HEK293 (cell line): Measurements from ENCODE around the gene PAX2.

Experiments
- CTCF ChIA-PET: fragments of 350-600 bp; formaldehyde crosslinking; extraction: SDS; loops from one replicate; lab custom pipeline; 2021; ENCODE audit warnings: antibody characterized with exemption; lab: Yijun Ruan, JAX
- POLR2A ChIA-PET: fragments of 300-600 bp; formaldehyde crosslinking; extraction: SDS; loops from one replicate; lab custom pipeline; 2020; ENCODE audit warnings: antibody characterized with exemption, inconsistent platforms; lab: Yijun Ruan, JAX
- H3K27ac ChIP-seq: fragments of 200-500 bp; sonication (Bioruptor generic); 2 replicates; pipeline ENCODE4 v1.5.1; 2014; ENCODE audit warnings: low read depth, low read length, control low read depth, inconsistent platforms; ENCODE audit errors: extremely low read depth
- H3K36me3 ChIP-seq, 2 experiments: fragments of 200-500 bp in 1 of 2; sonication (Bioruptor generic) in 1 of 2; 1 replicate in 1 of 2; 2 replicates in 1 of 2; pipeline ENCODE4 v1.5.1; 2014 to 2017; ENCODE audit warnings: inconsistent platforms in 2 of 2, low read length in 2 of 2; ENCODE audit not compliant: control insufficient read depth in 2 of 2, insufficient read depth in 1 of 2
- H3K4me1 ChIP-seq: fragments of 200-500 bp; sonication (Bioruptor generic); 2 replicates; pipeline ENCODE4 v1.5.1; 2014; ENCODE audit warnings: mild to moderate bottlenecking, low read length, inconsistent platforms; ENCODE audit not compliant: control insufficient read depth, insufficient read depth
- H3K4me3 ChIP-seq: 2 replicates; pipeline ENCODE4 v1.5.1; 2011; ENCODE audit warnings: low read depth, mild to moderate bottlenecking, control low read depth, low read length, moderate library complexity
- H3K9me3 ChIP-seq: fragments of 200-500 bp; sonication (Bioruptor generic); 2 replicates; pipeline ENCODE4 v1.5.1; 2014; ENCODE audit warnings: low read depth, low read length, inconsistent platforms; ENCODE audit not compliant: control insufficient read depth, insufficient read depth
- KLF1 ChIP-seq: fragments of 450-650 bp; formaldehyde crosslinking; IDR thresholded peaks from 2 replicates; pipeline ENCODE4 v1.5.1; 2016; ENCODE audit warnings: missing biosample characterization, missing genetic modification characterization
- SCRT1 ChIP-seq: fragments of 450-650 bp; formaldehyde crosslinking; IDR thresholded peaks from 2 replicates; pipeline ENCODE4 v1.5.1; 2016; ENCODE audit warnings: missing biosample characterization, missing genetic modification characterization, borderline replicate concordance
- WT1 ChIP-seq: fragments of 450-650 bp; formaldehyde crosslinking; IDR thresholded peaks from 2 replicates; pipeline ENCODE4 v1.5.1; 2016; ENCODE audit warnings: missing biosample characterization, missing genetic modification characterization
- ZNF132 ChIP-seq: fragments of 450-650 bp; formaldehyde crosslinking; IDR thresholded peaks from 2 replicates; pipeline ENCODE4 v1.5.1; 2017; ENCODE audit warnings: missing biosample characterization, missing genetic modification characterization, borderline replicate concordance
- ZNF157 ChIP-seq: fragments of 450-650 bp; formaldehyde crosslinking; IDR thresholded peaks from 2 replicates; pipeline ENCODE4 v1.5.1; 2016; ENCODE audit warnings: missing biosample characterization, missing genetic modification characterization
- ZNF2 ChIP-seq: fragments of 450-650 bp; formaldehyde crosslinking; IDR thresholded peaks from 2 replicates; pipeline ENCODE4 v1.5.1; 2016; ENCODE audit warnings: missing biosample characterization, missing genetic modification characterization
- ZNF211 ChIP-seq: fragments of 450-650 bp; formaldehyde crosslinking; IDR thresholded peaks from 2 replicates; pipeline ENCODE4 v1.5.1; 2016; ENCODE audit warnings: low read depth, missing biosample characterization, missing genetic modification characterization
- ZNF24 ChIP-seq: fragments of 450-650 bp; formaldehyde crosslinking; IDR thresholded peaks from 2 replicates; pipeline ENCODE4 v1.5.1; 2016; ENCODE audit warnings: missing biosample characterization, missing genetic modification characterization
- ZNF341 ChIP-seq: fragments of 450-650 bp; formaldehyde crosslinking; IDR thresholded peaks from 2 replicates; pipeline ENCODE4; 2016; ENCODE audit warnings: low read depth, missing biosample characterization, missing genetic modification characterization
- ZNF558 ChIP-seq: fragments of 450-650 bp; formaldehyde crosslinking; IDR thresholded peaks from 2 replicates; pipeline ENCODE4 v1.5.1; 2016; ENCODE audit warnings: missing biosample characterization, missing genetic modification characterization
- ZNF560 ChIP-seq: fragments of 450-650 bp; formaldehyde crosslinking; IDR thresholded peaks from 2 replicates; pipeline ENCODE4 v1.5.1; 2017; ENCODE audit warnings: missing biosample characterization, missing genetic modification characterization, borderline replicate concordance
- ZNF624 ChIP-seq: fragments of 450-650 bp; formaldehyde crosslinking; IDR thresholded peaks from 2 replicates; pipeline ENCODE4 v1.5.1; 2017; ENCODE audit warnings: missing biosample characterization, missing genetic modification characterization
- ZNF654 ChIP-seq: fragments of 450-650 bp; formaldehyde crosslinking; IDR thresholded peaks from 2 replicates; pipeline ENCODE4 v1.5.1; 2016; ENCODE audit warnings: low read depth, missing biosample characterization, missing genetic modification characterization
- ZNF777 ChIP-seq: fragments of 450-650 bp; formaldehyde crosslinking; IDR thresholded peaks from 2 replicates; pipeline ENCODE4 v1.5.1; 2017; ENCODE audit warnings: missing biosample characterization, missing genetic modification characterization, borderline replicate concordance
- TF ChIP-seq, protein P1 (sequence below): fragments of 450-650 bp; formaldehyde crosslinking; IDR thresholded peaks from 2 replicates; pipeline ENCODE4 v1.5.1; 2016; ENCODE audit warnings: missing biosample characterization, missing genetic modification characterization, borderline replicate concordance
- TF ChIP-seq, protein P2 (sequence below): fragments of 450-650 bp; formaldehyde crosslinking; IDR thresholded peaks from 2 replicates; pipeline ENCODE4 v1.5.1; 2016; ENCODE audit warnings: missing biosample characterization, missing genetic modification characterization, low read depth
- TF ChIP-seq, protein P3 (sequence below): fragments of 450-650 bp; formaldehyde crosslinking; IDR thresholded peaks from 2 replicates; pipeline ENCODE4 v1.5.1; 2016; ENCODE audit warnings: missing biosample characterization, missing genetic modification characterization
- TF ChIP-seq, protein P4 (sequence below): fragments of 450-650 bp; formaldehyde crosslinking; IDR thresholded peaks from 2 replicates; pipeline ENCODE4 v1.5.0; 2017; ENCODE audit warnings: missing biosample characterization, missing genetic modification characterization, borderline replicate concordance
- TF ChIP-seq, protein P5 (sequence below): fragments of 450-650 bp; formaldehyde crosslinking; IDR thresholded peaks from 2 replicates; pipeline ENCODE4 v1.5.1; 2016; ENCODE audit warnings: missing biosample characterization, missing genetic modification characterization

PAX2 gene

DNA sequence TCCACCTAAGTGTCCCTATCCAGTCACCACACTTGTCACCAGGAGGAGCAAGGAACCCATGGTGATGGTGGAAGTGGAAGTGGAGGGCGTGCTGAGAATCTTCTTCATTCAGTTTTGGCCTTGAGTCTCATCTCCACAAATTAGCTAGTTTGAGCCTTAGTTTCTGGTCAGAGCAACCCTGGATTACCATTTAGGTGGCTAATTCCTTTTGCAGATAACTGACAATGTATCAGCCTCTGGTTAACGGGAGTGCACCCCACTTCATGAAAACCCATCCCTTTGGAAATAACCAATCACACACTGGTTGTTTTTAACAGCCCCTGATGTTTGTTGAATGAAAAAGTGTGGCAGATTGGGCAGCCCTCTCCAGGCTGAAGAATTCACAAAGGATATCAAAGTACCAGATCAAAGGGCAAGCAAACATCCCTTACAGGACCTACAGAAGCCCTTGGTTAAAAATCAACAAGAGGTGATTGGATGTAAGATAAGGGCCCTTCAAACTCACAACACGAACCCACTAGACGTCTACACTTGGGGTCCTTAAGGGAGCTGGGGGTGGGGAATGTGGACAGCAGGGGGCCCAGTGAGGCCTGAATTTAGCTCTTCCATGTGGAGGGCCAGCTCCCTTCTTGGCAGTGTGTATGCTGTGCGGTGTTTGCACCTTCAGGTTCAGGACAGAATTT, 130.2 kb downstream of the PAX2 start (continued):
- TF ChIP-seq, protein P1, sequence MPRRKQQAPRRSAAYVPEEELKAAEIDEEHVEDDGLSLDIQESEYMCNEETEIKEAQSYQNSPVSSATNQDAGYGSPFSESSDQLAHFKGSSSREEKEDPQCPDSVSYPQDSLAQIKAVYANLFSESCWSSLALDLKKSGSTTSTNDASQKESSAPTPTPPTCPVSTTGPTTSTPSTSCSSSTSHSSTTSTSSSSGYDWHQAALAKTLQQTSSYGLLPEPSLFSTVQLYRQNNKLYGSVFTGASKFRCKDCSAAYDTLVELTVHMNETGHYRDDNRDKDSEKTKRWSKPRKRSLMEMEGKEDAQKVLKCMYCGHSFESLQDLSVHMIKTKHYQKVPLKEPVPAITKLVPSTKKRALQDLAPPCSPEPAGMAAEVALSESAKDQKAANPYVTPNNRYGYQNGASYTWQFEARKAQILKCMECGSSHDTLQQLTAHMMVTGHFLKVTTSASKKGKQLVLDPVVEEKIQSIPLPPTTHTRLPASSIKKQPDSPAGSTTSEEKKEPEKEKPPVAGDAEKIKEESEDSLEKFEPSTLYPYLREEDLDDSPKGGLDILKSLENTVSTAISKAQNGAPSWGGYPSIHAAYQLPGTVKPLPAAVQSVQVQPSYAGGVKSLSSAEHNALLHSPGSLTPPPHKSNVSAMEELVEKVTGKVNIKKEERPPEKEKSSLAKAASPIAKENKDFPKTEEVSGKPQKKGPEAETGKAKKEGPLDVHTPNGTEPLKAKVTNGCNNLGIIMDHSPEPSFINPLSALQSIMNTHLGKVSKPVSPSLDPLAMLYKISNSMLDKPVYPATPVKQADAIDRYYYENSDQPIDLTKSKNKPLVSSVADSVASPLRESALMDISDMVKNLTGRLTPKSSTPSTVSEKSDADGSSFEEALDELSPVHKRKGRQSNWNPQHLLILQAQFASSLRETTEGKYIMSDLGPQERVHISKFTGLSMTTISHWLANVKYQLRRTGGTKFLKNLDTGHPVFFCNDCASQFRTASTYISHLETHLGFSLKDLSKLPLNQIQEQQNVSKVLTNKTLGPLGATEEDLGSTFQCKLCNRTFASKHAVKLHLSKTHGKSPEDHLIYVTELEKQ (tag by site-specific recombination), result no peak
- TF ChIP-seq ZNF157 (tag by site-specific recombination), result no peak
- TF ChIP-seq ZNF24 (tag by site-specific recombination), result no peak
- TF ChIP-seq, protein P2, sequence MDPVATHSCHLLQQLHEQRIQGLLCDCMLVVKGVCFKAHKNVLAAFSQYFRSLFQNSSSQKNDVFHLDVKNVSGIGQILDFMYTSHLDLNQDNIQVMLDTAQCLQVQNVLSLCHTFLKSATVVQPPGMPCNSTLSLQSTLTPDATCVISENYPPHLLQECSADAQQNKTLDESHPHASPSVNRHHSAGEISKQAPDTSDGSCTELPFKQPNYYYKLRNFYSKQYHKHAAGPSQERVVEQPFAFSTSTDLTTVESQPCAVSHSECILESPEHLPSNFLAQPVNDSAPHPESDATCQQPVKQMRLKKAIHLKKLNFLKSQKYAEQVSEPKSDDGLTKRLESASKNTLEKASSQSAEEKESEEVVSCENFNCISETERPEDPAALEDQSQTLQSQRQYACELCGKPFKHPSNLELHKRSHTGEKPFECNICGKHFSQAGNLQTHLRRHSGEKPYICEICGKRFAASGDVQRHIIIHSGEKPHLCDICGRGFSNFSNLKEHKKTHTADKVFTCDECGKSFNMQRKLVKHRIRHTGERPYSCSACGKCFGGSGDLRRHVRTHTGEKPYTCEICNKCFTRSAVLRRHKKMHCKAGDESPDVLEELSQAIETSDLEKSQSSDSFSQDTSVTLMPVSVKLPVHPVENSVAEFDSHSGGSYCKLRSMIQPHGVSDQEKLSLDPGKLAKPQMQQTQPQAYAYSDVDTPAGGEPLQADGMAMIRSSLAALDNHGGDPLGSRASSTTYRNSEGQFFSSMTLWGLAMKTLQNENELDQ (tag by site-specific recombination), result no peak
- TF ChIP-seq, protein P3, sequence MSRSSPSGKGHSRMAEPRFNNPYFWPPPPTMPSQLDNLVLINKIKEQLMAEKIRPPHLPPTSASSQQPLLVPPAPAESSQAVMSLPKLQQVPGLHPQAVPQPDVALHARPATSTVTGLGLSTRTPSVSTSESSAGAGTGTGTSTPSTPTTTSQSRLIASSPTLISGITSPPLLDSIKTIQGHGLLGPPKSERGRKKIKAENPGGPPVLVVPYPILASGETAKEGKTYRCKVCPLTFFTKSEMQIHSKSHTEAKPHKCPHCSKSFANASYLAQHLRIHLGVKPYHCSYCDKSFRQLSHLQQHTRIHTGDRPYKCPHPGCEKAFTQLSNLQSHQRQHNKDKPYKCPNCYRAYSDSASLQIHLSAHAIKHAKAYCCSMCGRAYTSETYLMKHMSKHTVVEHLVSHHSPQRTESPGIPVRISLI, result no peak
- no peak for TF ChIP-seq ZNF560 (tag by site-specific recombination)
- peak; percentile 33; the same call in 1 of the 2 replicates for TF ChIP-seq ZNF341 (tag by site-specific recombination)
- no peak for TF ChIP-seq SCRT1 (tag by site-specific recombination)
- no peak for TF ChIP-seq ZNF2 (tag by site-specific recombination)
- TF ChIP-seq ZNF777, result no peak

DNA sequence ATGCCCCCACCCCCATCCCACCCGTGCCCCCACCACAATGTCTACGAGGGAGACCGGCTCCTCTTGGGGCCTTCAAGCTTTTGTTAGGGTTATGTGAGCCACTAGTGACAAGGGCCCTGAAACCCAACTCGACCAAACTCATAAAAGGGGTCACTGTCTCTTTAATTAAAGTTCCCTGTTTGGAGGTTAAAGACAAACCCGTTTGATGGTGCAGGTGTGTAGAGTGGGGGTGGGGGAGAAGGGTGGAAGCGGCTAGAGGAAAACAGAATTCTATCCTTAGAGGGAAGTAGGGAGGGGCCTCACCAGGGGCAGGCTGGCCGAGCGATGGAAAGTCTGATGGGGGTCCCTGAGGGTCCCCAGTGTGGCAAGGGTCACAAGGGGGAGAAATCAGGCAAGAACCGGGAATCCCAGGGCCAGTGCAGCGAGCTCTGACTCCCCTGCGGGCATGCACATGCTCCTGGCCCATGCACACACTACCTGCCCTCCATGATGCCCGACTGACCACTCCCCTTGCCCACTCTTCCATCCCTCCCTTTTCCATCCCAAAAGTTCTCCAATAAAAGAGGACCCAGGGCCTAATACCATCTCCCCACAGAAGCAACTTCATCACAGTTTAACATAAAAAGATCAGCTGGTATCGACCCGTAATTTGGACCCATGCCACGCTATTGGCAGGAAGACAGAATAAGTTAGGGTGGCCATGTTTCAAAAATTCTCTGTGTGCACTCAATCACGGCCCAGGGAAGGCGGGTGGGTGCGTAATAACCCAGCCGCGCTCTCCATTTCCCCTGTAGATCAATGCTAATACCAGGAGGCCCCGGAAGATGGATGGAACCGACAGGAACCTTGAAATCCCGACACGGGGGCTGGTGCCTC, 131.4 kb downstream of the PAX2 start:
- ChIA-PET CTCF (interaction anchor here (0.5 to 9.9 kb wide), 6 partner anchors 12 to 355 kb away, joined by 3 to 197 read pairs (median 4); partner anchors contain the start of gene PAX2), POLR2A (interaction anchor here (1.0 kb wide), 1 partner anchor 19 kb away, joined by 3 read pairs; no protein-coding TSS in a partner anchor)
- Histone ChIP-seq H3K4me3 (no peak overlapping the region), H3K36me3 (no peaks in the 10 kb centered on the region), H3K4me1 (no peaks in the 10 kb centered on the region), H3K27ac (no peak overlapping the region), H3K9me3 (no peaks in the 10 kb centered on the region)
- TF ChIP-seq ZNF654 (tag by site-specific recombination) (no peak), KLF1 (tag by site-specific recombination) (no peak), ZNF624 (tag by site-specific recombination) (no peak), WT1 (tag by site-specific recombination) (no peak), ZNF211 (no peak), ZNF132 (tag by site-specific recombination) (no peak), ZNF558 (no peak)
- TF ChIP-seq, protein P4, sequence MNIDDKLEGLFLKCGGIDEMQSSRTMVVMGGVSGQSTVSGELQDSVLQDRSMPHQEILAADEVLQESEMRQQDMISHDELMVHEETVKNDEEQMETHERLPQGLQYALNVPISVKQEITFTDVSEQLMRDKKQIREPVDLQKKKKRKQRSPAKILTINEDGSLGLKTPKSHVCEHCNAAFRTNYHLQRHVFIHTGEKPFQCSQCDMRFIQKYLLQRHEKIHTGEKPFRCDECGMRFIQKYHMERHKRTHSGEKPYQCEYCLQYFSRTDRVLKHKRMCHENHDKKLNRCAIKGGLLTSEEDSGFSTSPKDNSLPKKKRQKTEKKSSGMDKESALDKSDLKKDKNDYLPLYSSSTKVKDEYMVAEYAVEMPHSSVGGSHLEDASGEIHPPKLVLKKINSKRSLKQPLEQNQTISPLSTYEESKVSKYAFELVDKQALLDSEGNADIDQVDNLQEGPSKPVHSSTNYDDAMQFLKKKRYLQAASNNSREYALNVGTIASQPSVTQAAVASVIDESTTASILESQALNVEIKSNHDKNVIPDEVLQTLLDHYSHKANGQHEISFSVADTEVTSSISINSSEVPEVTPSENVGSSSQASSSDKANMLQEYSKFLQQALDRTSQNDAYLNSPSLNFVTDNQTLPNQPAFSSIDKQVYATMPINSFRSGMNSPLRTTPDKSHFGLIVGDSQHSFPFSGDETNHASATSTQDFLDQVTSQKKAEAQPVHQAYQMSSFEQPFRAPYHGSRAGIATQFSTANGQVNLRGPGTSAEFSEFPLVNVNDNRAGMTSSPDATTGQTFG (tag by site-specific recombination), result no peak
- TF ChIP-seq, protein P5, sequence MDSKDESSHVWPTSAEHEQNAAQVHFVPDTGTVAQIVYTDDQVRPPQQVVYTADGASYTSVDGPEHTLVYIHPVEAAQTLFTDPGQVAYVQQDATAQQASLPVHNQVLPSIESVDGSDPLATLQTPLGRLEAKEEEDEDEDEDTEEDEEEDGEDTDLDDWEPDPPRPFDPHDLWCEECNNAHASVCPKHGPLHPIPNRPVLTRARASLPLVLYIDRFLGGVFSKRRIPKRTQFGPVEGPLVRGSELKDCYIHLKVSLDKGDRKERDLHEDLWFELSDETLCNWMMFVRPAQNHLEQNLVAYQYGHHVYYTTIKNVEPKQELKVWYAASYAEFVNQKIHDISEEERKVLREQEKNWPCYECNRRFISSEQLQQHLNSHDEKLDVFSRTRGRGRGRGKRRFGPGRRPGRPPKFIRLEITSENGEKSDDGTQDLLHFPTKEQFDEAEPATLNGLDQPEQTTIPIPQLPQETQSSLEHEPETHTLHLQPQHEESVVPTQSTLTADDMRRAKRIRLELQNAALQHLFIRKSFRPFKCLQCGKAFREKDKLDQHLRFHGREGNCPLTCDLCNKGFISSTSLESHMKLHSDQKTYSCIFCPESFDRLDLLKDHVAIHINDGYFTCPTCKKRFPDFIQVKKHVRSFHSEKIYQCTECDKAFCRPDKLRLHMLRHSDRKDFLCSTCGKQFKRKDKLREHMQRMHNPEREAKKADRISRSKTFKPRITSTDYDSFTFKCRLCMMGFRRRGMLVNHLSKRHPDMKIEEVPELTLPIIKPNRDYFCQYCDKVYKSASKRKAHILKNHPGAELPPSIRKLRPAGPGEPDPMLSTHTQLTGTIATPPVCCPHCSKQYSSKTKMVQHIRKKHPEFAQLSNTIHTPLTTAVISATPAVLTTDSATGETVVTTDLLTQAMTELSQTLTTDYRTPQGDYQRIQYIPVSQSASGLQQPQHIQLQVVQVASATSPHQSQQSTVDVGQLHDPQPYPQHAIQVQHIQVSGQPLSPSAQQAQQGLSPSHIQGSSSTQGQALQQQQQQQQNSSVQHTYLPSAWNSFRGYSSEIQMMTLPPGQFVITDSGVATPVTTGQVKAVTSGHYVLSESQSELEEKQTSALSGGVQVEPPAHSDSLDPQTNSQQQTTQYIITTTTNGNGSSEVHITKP (tag by site-specific recombination), result no peak
